Esophagus mucosa (tissue), 1 donor: ENCODE results near the gene TMEM255B. TPM values are rescaled to one million over a fixed set of nuclear protein-coding genes. Genes with fewer than 3 reads are reported as not detected.
"Not testable (repeated sequence)": the region's sequence is repeated elsewhere in the genome, so short reads cannot be mapped to it uniquely, and the experiment has no call there.

Experiments
- ATAC-seq: fragments of 200-7000 bp; cut with Tn5 transposase; one replicate; pipeline ENCODE4 v1.9.1; 2020
- total RNA-seq: library from RNA; stranded (reverse); gene quantifications from one replicate; pipeline ENCODE4 v1.2.4, GENCODE V29; 2023
- donor health status: DM: yes; HTN: yes; CAD: no.

Gene TMEM255B
- total RNA-seq, 1 donor from 2014 or later: 1.8 TPM

GRCh38 chr13:113819731-113820715, 61.0 kb downstream of the TMEM255B start:
- no peak for ATAC-seq

- peak; percentile 83 for ATAC-seq
These were observed 62.0 kb downstream of the TMEM255B start for GRCh38 chr13:113820813-113821651.

DNA sequence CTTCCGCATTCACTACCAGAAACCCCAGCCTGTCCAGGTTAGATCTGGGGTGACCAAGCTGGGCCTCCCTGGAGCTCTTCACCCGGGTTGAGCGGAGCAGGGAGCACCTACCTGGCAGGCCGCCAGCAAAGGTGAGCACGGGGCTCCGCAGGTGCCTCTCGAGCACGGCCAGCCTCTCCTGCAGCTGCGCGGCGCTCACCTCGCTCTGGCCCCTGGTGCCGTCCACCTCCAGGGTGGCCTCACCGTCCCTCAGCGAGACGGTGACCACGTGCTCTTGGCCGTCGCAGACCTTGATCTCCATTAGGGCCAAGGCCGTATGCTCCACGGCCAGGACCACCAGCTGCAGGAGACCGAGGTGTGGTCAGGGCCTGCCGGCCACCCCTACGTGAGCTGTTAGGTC, 62.8 kb downstream of the TMEM255B start:
- ATAC-seq: no peak

- ATAC-seq: no peak
These were observed 63.2 kb downstream of the TMEM255B start for GRCh38 chr13:113822266-113822665.

DNA sequence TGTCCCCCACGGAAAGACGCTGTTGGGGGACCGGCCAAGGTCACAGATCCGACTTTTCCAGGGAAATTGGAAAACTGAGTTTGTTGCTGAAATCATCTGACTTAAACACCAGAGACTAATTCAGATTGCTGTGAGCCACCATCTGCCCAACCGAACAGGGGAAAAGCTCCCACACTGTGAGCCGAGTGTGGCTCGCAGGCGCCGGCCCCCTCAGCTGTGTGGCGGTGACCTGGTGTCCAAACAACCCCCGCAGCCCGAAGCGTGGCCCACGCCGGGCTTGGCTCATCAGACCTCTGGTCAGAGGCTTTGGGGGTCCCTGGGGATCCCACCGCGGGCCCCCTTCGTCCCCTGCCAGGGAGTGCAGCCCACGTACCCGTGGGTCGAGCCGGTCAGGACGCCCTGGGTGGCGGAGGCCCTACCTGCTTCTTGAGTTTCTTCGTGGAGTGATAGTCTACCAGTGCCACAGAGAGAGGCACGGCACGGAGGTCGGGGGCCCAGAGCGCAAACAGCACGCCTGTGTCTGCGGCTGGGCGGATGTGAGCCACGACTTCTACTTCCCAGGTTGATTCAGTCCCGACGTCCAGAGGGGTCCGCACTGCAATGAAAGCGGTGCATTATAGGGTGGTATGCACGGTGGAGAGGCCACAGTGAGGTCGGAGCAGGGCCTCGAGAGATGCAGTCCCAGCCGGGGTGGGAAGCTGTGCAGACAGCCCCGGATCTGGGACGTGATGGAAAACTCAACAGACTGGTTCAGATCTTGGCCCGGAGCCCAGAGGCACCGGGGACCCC, 64.1 kb downstream of the TMEM255B start:
- no peak for ATAC-seq

DNA sequence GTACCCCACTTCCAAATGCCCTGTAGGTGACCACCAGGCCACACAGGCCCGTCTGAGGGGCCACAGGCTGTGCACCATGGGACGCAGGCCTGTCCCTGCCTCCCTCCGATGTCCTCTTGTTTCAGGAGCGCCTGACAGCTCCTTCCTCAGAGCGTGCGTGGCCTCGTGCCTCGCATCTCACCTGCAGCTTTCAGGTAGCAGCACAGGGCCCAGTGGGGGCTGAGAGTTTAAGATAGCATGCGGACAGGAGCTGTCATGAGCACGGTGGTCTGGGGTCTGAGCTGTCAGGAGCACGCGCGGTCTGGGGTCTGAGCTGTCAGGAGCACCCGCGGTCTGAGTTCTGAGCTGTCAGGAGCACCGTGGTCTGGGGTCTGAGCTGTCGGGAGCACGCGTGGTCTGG, 64.7 kb downstream of the TMEM255B start:
- no peak for ATAC-seq

DNA sequence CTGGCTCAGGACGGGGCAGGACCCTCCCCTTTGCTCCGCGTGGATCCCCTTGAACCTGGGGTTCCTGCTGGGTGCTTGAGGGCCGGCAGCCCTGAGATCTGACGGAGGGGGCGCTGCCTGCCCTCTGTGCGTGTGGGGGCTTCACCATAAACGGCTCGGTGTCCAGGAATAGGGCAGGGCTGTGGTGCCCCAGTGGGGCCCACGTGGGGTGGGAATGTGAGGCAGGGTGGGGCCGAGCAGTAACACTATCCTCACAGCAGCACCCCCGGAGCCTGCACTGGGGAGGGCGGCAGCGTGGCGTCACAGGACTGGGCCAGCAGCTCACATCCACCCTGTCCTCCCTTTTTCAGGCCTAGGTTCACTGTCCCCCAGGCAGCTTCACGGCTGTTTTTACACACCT, 66.8 kb downstream of the TMEM255B start:
- no peak for ATAC-seq

DNA sequence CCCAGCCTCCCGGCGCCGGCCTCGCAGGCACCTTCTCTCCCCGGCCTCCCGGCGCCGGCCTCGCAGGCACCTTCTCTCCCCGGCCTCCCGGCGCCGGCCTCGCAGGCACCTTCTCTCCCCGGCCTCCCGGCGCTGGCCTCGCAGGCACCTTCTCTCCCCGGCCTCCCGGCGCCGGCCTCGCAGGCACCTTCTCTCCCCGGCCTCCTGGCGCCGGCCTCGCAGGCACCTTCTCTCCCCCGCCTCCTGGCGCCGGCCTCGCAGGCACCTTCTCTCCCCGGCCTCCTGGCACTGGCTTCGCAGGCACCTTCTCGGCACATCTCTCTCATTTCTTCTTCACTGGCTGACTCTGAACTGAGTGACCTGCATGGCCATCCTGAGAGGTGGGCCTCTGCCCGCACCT, 67.4 kb downstream of the TMEM255B start:
- ATAC-seq: not testable (repeated sequence)

DNA sequence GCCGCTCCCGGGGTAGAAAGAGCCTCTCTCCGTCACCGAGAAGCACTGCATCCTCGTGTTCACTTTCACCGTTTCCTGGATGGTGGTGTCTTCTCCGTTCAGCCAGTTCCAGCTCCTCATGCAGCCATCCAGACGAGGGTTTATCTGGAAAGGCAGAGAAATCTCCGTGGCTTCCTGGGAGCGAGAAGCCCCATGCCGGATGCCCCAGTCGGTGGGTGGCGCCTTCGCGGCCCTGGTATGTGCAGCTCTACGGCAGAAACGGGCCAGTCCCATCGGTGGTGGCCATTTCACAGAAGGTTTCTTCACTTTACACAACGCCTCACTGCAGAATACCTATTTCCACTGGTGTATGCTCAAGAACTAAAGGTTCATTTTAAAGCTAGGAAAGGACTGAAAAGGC, 68.0 kb downstream of the TMEM255B start:
- ATAC-seq: no peak

DNA sequence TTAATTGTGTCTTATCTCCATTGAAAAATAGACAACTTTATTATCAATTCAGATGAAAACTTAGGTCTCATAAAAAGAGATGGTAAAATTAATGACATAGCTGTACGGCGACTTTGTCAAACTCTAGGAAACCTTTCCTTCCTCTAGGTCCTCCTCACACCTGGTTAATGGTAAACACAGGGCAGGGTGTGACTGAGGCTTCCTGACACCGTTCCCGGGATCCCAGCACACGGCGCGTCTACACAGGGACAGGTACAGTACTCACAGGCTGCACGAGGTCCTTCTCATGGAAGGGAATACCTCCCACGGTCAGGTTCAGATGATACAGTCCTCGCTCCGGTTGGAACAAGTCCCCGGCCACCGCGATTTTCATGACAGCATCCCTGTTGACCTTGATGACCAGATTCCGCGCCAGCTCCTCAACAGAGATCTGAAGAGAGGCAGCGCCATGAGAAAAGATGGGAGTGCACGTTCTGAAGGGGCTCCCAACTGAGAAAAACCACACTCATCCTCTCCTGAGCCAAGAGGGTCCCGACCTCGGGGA, 69.3 kb downstream of the TMEM255B start:
- no peak for ATAC-seq

DNA sequence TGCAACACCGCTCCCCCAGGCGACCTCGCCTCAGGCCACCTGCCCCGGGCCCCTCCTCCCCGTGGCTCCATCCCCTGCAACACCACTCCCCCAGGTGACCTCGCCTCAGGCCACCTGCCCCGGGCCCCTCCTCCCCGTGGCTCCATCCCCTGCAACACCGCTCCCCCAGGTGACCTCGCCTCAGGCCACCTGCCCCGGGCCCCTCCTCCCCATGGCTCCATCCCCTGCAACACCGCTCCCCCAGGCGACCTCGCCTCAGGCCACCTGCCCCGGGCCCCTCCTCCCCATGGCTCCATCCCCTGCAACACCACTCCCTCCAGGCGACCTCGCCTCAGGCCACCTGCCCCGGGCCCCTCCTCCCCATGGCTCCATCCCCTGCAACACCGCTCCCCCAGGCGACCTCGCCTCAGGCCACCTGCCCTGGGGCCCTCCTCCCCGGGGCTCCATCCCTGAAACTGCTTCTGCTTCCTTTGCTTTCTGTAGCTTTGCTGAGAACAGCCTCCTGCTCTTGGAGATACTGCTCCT, 71.5 kb downstream of the TMEM255B start:
- ATAC-seq: not testable (repeated sequence)

DNA sequence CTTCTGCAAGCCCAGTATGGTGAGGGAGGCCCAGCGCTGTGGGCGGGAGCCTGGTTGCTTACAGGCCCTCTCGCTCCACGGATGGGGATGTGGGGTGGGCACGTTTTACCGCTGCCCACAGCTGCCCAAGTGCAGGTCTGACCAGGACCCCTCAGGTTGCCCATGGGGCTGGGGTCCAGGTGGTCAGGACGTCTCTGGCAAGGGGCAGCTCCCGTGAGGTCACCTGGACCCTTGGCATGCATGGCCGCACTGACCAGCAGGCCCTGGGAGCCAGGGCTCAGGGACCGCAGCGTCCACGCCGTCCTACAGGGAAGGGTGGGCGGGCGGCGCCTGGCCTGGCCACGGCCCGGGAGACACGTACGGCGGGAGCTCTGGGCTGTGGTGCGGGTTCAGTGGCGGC, 72.0 kb downstream of the TMEM255B start:
- no peak for ATAC-seq

GRCh38 chr13:113832205-113832604, 73.2 kb downstream of the TMEM255B start:
- no peak for ATAC-seq

- no peak for ATAC-seq
These were observed 73.6 kb downstream of the TMEM255B start for GRCh38 chr13:113832631-113833030.

GRCh38 chr13:113833111-113833830, 74.2 kb downstream of the TMEM255B start:
- no peak for ATAC-seq

DNA sequence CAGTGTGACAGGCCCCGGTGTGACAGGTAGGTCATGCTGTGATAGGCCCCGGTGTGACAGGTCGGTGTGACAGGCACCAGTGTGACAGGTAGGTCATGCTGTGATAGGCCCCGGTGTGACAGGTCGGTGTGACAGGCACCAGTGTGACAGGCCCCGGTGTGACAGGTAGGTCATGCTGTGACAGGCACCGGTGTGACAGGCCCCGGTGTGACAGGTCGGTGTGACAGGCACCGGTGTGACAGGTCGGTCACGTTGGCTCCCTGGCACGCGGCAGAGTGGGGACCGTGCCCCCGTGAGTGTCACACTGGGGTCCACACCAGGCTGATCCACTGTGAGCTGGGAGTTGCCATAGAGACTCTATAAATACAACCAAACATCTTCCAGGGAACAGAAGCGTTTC, 75.0 kb downstream of the TMEM255B start:
- not testable (repeated sequence) for ATAC-seq

DNA sequence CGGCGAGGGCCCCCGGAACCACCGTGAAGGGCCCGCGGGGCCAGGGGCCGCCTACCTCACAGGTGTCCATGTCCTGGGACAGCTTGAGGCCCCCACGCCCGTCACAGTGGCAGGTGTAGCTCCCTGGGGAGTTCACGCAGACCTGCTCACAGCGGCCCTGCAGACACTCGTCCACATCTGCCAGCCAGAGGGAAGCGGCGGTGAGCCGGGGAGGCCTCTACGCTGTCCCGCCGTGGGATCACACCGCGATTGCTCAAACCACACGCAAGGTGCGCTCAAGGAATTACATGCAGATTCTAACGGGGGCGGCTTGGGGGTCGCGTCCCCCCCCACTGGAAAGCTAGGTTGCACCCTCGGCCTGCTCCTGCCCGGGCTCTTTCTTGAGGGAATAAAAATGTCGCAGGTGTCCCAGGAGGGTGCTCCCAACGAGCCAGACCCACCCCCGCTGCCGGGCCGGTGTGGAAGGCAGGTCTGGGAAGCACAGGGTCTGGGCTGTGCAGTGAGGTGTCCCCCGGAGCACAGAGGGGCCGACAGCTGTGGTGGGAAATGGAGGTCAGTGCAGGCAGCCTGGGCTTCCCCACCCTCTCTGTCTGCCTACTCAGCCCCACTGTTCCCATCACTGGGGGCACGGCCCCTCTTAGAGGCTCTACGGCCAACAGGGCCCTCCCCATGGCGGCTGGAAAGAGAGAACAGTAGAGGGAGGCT, 75.6 kb downstream of the TMEM255B start:
- ATAC-seq: no peak

- ATAC-seq: no peak
These were observed 76.6 kb downstream of the TMEM255B start for GRCh38 chr13:113835461-113836270.

- ATAC-seq: peak; percentile 61
These were observed 77.9 kb downstream of the TMEM255B start for GRCh38 chr13:113836768-113837559.
